Stimulated activated CD8-positive, alpha-beta memory T cell treated with anti-CD3 and anti-CD28 coated beads, Interleukin-12 subunit alpha, Interleukin-12 subunit beta, amount 100 ng/mL, for 24 hours (primary cell): Measurements from ENCODE around the gene PHF1.
"Not testable (repeated sequence)": the region's sequence is repeated elsewhere in the genome, so short reads cannot be mapped to it uniquely, and the experiment has no call there.

Experiments used
- DNase-seq: peaks from one replicate; pipeline ENCODE4 v3.0.0-alpha.2; 2020; ENCODE audit errors: extremely low read depth

Gene PHF1

DNA sequence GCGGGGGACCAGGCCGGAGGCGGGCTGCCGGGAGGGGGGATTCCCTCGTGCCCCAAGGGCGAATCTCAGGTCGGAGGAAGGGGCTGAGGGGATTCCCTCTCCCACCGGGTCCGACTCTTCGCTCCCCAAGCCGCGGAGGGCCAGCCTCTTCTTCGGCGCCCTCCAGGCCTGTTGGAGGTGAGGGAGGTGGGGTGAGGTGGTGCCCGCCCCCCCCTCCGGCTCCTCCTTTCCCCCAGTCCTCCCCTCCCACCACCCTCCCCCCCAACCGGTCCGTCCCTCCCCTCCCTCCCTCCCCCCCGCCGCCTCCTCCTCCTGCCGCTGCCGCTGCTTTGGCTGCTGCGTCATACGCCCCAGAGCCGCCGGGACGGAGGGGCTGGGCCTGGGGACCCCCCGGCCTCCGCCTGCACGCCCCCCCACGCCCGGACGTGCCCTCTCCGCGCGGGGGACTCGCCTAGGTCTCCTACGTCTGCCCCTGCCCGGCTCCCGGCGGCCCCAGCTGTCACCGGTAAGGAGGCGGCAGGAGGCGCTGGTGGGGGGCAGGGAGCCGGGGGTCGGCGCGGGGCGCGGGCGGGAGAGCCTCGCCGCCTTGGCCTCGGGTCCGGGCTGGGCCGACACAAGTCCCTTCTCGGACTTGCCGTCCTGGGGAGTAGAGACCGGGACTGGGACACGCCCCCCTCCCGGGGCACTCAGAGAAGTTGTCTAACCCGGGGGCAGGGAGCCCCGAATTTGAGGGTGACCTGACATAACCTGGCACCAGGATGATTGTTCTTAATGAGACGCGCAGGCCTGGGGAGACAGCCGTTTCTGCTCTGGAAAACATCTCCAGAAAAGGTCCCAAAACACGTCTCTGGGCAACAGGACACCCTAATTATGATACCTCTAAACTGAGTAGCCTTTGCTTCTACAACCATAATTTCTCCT, at the start of gene PHF1:
TSS of gene PHF1 (plus strand) at position 304 of the 921 bp plus-strand sequence. CDS start 1,250 bp downstream, outside the sequence.
- DNase-seq = no peak

DNA sequence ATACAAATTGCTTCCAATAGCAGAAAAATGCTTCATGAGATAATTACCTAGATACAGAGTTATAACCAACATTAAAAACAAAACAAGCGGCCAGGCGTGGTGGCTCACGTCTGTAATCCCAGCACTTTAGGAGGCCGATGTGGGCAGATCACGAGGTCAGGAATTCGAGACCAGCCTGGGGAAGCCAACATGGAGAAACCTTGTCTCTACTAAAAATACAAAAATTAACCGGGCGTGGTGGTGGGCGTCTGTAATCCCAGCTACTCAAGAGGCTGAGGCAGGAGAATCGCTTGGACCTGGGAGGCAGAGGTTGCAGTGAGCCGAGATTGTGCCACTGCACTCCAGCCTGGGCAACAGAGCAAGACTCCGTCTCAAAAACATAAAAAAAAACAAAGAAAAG, 47.3 kb upstream of the PHF1 start:
- DNase-seq = not testable (repeated sequence)

DNA sequence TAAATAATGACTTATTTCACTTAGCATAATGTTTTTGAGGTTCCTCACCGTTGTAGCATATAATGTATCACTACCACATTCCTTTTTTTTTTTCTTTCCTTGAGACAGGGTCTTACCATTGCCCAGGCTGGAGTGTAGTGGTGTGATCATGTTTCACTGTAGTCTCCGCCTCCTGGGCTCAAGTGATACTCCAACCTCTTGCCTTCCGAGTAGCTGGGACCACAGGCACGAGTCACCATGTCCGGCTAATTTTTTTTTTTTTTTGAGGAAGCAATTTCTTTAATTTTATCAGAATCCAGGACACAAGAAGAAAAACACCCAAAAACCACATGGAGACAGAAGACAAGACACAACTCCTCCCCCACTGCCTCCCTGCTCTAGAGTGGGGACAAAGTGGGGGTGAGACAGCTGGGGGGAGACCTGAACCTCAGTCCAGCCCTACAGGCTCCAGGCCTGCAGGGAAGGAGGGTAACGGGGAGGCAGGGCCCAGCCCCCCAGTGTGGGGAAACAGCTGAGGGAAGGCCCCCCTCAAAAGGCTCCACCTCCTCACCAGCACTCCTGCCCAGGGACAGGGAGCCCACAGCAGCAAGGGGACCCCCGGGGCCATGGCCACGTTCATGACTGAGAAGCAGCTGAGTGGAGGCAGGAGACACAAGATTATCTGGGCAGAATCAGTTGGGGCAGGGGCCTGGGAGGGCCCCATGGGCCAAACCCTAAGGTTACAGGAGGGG, 46.2 kb upstream of the PHF1 start:
- DNase-seq = not testable (repeated sequence)

DNA sequence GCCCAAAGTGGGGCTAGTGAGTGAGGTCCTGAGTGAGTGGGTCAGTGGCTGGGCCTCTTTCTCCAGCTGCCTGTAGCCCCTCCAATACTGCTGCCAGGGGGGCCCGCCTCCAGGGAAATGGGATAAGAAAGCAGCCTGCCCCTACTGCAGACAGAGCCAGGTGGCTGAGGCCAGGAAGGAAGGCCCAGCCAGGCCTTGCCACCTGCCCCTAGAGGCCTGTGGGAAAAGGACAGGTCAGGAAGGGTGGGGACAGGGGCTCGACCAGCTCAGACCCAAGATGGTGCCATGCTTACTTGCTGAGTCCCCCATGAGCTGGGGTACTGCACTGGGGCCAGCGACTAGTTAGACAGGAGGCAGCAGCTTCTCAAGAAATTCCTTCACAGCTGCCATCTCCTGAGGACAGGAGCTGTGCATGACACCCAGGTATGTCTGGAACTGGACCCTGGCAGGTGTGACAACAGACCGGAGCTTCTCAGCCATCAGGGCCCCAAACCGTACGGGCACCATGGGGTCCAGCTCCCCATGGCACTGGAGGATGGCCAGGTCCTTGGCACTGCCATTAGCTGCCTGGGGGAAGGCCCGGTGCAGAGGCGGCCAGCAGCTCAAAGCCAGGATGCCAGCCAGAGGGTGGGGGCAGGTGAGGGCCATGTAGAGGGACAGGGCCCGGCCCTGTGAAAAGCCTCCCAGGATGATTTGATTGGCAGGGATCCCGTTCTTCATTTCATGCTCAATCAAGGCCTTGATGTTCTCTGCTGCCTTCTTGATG, 45.4 kb upstream of the PHF1 start:
- DNase-seq = not testable (repeated sequence)

DNA sequence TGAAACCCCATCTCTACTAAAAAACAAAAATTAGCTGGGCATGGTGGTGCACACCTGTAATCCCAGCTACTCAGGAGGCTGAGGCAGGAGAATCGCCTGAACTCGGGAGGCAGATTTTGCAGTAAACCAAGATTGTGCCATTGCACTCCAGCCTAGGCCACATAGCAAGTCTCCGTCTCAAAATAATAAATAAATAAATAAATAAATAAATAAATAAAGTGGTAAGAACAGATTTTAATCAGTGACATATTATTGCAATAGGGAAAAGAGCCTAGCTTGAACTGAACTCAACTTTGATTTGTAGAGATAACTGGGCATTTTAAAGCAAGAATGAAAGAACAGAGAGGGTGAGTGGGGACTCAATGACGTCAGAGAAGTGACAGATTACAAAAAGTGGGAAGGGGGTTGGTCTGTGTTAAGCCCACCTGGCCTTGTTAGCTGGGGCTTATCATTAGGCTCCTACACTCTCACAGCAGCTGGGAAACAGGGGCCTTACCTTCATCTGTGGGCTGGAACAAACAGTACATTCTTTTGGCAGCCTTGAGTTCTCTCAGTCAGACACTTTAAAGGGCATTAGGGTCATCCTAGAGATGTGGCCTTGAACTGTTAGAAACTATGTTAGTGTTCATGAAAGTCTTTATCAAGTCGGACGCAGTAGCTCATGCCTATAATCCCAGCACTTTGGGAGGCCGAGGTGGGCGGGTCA, 43.7 kb upstream of the PHF1 start:
- no peak for DNase-seq

DNA sequence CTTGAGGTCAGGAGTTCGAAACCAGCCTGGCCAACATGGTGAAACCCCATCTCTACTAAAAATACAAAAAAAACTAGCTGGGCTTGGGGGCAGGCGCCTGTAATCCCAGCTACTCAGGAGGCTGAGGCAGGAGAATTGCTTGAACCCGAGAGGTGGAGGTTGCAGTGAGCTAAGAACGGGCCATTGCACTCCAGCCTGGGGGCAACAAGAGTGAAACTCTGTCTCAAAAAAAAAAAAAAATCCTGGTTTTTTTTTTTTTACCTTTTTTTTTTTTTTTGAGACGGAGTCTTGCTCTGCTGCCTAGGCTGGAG, 43.1 kb upstream of the PHF1 start:
- not testable (repeated sequence) for DNase-seq

DNA sequence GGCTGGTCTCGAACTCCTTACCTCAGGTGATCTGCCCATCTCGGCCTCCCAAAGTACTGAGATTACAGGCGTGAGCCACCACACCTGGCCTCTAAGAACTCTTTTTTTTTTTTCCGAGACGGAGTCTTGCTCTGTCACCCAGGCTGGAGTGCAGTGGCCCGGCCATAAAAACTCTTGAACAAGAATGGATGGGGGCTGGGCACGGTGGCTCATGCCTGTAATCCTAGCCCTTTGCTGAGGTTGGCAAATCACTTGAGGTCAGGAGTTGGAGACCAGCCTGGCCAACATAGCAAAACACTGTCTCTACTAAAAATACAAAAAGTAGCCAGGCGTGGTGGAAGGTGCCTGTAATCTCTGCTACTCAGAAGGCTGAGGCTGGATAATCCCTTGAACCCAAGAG, 38.9 kb upstream of the PHF1 start:
- DNase-seq = not testable (repeated sequence)

DNA sequence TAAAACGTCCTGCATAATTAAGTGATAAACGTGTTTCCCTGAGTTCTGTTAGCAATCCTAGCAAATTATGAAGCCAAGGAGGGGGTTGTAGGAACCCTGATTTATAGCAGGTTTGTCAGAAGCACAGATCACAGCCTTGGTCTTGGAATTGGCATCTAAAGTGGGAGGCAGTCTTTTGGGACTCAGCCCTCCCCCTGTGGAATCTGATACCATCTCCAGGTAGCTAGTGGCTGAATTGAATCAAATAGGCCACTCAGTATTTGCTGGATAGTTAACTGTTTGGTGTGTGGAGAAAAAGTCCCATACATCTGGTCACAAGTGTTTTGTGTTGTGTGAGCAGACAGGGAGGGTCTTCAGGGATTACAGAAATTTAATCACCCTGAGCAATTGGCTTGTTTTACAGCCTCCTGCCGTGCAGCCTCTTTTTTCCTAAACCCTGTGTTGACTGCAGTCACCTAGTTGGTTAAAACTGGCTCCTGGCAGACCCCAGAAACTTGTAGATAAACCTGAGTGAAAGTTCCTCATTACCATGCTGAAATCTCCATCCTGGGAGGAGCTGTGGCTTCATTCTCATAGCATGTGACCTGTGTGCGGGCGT, 38.2 kb upstream of the PHF1 start:
- no peak for DNase-seq

DNA sequence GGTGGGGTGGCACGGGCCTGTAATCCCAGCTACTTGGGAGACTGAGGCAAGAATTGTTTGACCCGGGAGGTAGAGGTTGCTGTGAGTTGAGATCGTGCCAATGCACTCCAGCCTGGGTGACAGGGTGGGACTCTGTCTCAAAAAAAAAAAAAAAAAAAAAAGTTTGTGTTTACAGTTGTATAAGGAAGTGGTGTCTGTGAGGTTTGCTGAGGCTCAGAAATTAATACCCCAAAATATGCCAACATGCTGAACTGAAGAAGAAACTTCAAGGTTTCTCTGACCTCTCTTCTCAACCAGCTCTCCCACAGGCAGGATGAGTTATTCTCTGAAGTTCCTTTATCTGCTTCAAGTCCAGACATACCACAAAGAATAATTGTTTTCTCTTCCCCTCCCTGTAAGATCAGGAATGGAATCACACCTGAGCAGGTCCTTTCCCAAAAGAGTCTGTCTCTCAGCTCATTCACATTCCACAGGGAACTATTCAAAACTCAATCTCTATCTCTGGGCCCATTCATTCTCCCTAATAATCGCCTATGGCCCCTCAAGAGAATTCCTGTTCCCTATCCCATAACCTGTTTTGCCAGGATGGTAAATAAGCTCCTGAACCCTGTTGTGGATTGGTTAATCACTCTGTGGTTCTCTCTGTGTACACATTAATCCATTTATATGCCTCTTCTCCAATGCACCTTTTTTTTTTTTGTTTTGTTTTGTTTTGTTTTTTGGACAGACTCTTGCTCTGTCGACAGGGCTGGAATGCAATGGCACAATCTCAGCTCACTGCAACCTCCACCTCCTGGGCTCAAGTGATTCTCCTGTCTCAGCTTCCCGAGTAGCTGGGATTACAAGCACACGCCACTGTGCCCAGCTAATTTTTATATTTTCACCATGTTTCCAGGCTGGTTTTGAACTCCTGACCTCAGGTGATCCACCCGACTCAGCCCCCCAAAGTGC, 36.6 kb upstream of the PHF1 start:
- no peak for DNase-seq

DNA sequence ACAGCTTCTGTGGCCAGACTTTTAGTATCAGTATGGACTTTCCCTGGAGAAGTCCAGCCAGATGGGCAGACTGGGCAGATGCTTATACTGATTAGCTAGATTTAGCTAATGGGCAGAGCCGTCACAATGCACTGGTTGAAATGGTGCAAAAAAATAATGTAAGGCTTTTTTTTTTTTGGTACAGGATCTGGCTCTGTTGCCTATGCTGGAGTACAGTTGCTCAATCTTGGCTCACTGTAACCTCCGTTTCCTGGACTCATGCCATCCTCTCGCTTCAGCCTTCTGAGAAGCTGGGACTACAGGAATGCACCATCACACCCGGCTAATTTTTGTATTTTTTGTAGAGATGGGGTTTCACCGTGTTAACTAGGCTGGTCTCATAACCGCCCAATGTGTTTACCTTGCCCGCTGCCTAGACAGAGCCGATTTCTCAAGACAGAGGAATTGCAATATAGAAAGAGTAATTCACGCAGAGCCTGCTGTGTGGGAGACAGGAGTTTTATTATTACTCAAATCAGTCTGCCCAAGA, 35.6 kb upstream of the PHF1 start:
- DNase-seq = no peak

DNA sequence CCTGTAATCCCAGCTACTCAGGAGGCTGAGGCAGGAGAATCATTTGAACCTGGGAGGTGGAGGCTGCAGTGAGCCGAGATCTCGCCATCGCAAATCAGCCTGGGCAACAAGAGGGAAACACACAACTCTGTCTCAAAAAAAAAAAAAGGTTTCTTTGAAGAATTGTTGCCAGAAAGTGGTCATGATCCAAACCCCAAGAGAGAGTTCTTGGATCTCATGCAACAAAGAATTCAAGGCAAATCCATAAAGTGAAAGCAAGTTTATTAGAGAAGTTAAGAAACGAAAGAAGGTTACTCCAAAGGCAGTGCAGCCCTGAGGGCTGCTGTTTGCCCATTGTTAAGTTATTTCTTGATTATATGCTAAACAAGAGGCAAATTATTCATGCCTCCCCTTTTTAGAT, 33.6 kb upstream of the PHF1 start:
- DNase-seq = no peak

DNA sequence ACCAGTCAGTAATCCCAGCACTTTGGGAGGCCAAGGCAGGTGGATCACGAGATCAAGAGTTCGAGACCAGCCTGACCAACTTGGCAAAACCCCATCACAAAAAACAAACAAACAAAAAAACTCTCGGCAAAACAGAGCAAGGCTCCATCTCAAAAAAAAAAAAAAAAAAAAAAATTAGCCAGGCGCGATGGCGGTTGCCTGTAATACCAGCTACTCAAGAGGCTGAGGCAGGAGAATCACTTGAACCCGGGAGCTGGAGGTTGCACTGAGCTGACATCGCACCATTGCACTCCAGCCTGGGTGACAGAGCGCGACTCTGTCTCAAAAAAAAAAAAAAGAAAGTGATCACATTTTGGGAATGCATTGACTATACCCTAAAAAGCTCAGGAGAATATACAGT, 31.6 kb upstream of the PHF1 start:
- DNase-seq = not testable (repeated sequence)

DNA sequence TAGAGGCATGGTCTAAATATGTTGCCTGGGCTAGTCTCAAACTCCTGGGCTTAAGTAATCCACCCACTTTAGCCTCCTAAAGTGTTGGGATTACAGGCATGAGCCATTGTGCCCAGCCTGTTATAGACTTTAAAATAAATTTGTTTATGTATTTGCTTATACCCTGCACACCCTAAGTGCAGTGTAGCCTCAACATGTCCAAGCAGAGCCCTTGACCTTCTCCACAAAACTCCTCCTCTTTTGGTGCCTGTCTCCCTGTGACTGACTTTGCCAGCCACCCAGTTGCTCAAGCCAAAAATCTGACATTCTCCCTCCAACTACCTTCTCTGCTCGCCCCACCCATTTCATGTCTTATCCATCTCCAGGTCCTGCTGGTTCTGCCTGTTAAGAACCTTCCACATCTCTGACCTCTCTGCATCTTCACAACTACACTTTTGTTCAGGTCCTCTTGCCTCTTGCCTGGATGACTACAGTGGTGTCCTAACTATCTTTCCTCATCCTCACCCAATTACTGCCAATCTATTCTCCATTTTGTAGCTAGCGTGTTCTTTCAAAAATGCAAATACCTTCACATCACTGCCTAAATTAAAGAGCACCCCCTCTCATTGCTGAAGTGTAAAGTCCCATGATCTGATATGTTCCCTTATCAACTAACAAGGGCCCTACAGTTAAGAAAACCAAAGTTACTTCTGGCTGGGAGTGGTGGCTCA, 30.4 kb upstream of the PHF1 start:
- DNase-seq = no peak

DNA sequence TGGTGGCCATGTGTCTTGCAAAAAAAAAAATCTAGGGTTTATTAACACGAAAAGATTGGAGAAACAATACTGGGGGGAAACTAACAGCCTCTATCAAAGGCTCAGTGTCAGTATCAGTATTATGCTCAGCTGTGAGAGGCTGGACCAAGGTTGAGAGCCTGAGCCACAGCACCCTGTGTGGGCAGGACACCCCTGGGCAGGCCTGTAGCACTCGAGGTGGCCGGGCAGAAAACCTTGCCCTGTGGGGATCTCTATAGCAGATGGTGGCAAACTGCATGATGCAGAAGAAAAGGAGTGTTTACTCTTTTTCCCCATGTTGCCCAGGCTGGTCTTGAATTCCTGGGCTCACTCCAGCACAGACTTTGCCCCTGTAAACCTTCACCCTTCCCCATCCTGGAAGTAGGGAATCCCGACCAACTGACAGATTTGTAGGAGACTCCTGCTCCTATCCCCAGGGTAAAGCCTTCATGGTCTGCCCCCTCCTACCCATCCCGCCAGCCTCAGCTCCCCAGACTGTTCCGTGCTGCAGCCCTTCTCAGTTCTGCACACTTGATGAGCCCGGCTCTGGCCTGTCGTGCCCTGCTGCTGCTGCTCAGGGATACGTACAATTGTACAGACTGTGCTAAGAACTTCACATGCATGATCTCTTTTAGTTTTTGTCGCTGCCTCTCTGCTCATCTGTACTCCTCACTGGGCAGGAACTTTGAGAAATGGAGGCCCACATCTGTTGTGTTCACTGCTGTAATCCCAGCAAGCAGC, 27.2 kb upstream of the PHF1 start:
- no peak for DNase-seq

DNA sequence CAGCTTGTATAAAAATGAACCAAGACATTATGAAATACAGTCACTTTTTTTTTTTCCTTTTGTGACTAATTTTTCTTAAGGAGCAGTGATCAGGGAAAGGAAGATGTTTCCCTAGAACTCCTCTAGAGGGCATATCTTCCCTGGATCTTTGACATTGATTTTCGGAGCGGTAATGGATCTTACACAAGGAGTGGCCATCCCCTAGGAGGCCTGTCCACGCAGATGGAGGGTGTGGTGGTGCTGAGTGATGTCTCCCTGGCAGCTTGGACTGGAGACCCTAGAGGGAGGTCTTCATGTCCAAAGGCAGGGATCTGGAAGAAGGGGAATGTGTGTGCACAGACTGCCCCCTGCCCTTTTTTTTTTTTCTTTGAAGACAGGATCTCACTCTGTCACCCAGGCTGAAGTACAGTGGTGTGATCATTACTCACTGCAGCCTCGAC, 26.2 kb upstream of the PHF1 start:
- no peak for DNase-seq

DNA sequence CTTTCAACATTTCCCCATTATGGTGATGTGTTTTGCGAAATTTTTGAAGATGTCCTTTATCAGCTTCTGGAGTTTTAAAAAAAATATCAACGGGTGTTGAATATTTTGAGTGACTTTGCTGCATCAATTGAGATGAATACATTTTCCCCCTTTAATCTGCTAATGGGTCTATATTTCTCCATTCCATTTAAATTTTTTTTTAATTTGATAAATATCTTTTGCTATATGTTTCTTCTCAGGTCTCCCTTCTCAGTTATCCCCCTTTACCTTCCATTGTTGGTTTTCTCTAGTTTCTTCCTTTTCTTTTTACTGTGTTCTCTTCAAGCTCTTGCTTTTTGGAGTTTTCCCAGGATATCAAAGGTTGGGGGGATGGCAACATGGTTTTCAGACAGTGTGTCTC, 20.6 kb upstream of the PHF1 start:
- DNase-seq = no peak

DNA sequence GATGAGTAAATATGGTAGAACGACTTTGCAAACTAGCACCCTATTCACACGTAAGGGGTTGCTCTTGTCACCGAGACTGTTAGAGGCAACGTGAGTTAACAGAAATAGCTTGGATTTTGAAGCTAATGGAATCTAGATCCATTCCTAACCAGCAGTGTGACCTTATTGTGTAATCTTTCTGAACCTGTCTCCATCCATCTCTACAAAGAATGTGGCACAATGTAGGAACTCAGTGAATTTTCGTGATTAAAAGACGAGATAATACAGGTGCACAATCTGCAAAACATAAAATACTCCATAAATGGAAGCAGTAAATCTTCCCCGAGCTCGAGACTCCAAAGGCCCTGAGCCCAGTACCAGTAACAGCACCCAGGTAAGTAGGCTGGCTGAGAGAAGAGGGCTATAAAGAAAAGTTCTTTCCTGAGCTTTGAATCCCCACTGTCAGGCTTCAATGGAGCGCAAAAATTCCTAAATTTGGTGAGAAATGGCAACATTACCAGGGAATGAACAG, 20.0 kb upstream of the PHF1 start:
- DNase-seq = no peak

DNA sequence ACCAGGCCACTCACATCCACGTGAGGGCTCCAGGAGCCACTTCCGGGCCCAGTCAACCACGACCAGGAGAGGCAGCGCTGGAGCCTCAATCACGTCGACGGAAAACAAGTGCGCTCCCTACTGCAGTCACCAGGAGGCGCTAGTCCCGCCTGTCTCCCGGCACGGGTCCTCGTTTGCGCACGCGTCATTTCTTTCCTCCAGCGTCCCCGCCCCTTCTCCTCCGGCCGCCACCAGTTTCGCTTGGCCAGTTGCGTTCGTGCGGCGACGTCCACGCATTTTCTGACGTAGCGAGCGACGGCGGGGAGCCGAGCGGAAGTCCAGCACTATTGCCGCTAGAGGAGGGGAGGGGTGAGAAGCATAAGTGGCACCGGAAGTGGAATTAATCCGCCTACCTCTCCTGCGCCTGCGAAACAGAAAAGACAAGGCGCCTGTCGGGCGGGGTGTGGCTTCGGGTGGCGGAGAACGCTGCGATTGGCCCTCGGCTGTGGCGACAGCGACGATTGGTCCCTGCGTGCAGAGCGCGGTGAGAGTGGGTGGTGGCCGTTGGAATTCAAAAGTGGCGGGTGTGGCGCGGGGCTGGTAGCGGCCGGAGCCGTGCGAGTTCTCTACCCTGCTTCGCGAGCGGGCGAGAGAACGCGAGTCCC, 19.4 kb upstream of the PHF1 start, which contains the start of gene KIFC1:
TSS of gene KIFC1 (plus strand) at position 546 of the 644 bp plus-strand sequence. CDS start 163 bp downstream, outside the sequence.
- peak; percentile 98 for DNase-seq
